ENCODE data around the gene GTF2A1L.
"Not testable (repeated sequence)": the region's sequence is repeated elsewhere in the genome, so short reads cannot be mapped to it uniquely, and the experiment has no call there.

The GTF2A1L gene

DNA sequence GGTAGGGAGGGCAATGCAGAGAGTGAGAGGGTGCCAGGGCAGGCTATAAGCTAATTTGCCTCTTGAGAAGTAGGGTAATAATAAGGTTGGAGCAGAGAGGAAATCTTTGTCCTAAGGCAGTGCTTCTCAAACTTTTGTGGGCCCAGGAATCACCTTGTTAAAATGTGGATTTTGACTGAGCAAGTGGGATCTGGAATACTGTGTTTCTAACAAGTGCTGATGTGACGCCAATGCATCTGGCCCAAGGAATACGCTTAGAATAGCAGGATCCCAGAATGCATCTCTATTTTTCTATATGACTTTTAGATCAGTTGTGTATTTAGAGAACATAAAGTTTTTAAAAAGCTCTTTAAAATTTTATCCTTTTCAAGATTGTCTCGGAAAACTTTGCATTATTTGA is 29.7 kb upstream of the GTF2A1L start:
- Histone ChIP-seq H3K9me3 (ENCODE audit: control insufficient read depth in 5 of 5, low read length in 5 of 5) (no peaks in the 10 kb centered on the region), H3K4me1 (ENCODE audit: control insufficient read depth in 5 of 5, insufficient read depth in 5 of 5, low read length in 5 of 5) (peaks cover 0 to 6% (median 0%) of the 10 kb centered on the region in 5 donors), H3K27ac (ENCODE audit: low read depth, low read length) (no peak overlapping the region), H3K4me3 (ENCODE audit: low read depth in 1 of 5, low read length in 5 of 5) (no peak overlapping the region), H3K36me3 (ENCODE audit: control insufficient read depth in 5 of 5, insufficient read depth in 5 of 5, low read length in 5 of 5) (peaks cover 0 to 5% (median 3%) of the 10 kb centered on the region in 5 donors), H3K9ac (ENCODE audit: low read length in 5 of 5) (peak overlapping the region in 1 of 5 donors; percentile 36), H3K27me3 (ENCODE audit: control insufficient read depth in 5 of 5, insufficient read depth in 4 of 5, low read length in 5 of 5) (no peaks in the 10 kb centered on the region)

DNA sequence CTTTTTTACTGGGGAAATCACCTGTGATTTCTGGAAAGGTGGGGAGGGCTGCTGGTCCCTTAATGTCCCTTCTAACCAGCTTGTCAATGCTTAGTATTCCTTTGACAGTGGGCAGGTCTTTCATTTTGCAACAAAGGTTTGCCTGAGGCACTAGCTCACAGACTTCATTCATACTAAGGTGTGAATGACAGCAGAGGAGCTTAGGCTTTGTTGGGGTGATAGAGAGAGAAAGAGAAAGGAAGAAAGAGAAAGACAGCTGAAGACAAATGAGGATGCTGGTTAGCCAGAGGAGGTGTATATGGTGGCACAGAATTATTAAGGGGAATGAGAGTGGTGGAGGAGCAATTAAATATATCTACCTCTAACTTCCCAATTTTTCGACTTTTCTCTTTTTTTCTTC is 28.9 kb upstream of the GTF2A1L start:
- H3K4me1 ChIP-seq (ENCODE audit: control insufficient read depth in 5 of 5, insufficient read depth in 5 of 5, low read length in 5 of 5): peaks cover 0 to 6% (median 0%) of the 10 kb centered on the region in 5 donors

DNA sequence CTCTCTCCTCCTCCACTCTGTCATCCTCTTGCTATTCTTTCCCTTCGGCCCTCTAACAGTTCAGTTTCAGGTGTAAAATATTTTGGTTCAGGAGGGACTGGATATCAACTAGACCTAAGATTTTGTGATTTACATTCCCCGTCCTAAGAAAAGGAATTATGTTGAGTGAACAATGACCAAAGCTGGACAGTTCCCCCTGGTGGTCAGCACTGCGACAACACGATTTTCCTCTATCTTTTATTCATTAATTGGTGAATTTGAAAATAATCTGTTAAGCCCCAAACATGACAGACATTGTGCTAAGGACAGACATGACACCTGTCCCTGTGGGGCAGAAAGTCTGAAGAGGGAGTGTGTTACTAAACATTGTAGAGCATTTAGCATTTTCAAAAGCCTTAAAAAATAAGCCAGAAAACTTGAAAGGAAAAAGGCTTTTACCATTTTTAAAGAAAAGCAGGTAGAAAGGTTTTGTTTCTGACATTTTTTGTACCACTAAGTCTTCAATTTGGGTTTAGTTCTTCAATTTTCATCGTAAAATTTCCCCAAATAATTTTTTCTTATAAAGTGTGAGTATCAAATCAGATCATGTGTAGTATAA is 28.4 kb upstream of the GTF2A1L start:
- H3K9ac ChIP-seq (ENCODE audit: low read length in 5 of 5): peak overlapping the region in 1 of 5 donors; percentile 39
- H3K4me1 ChIP-seq (ENCODE audit: control insufficient read depth in 5 of 5, insufficient read depth in 5 of 5, low read length in 5 of 5): peaks cover 0 to 6% (median 0%) of the 10 kb centered on the region in 5 donors
- H3K27me3 ChIP-seq (ENCODE audit: control insufficient read depth in 5 of 5, insufficient read depth in 4 of 5, low read length in 5 of 5): no peaks in the 10 kb centered on the region
- no peak overlapping the region for H3K27ac ChIP-seq (ENCODE audit: low read depth, low read length)
- H3K36me3 ChIP-seq (ENCODE audit: control insufficient read depth in 5 of 5, insufficient read depth in 5 of 5, low read length in 5 of 5): peaks cover 3 to 10% (median 4%) of the 10 kb centered on the region in 5 donors
- H3K9me3 ChIP-seq (ENCODE audit: control insufficient read depth in 5 of 5, low read length in 5 of 5): no peaks in the 10 kb centered on the region
- no peak overlapping the region for H3K4me3 ChIP-seq (ENCODE audit: low read depth in 1 of 5, low read length in 5 of 5)

More for the DNA sequence above, 28.9 kb upstream of the GTF2A1L start:
- Histone ChIP-seq H3K9ac (ENCODE audit: low read length in 5 of 5) (peak overlapping the region in 2 of 5 donors; percentile 29 to 39), H3K4me3 (ENCODE audit: low read depth in 1 of 5, low read length in 5 of 5) (no peak overlapping the region), H3K36me3 (ENCODE audit: control insufficient read depth in 5 of 5, insufficient read depth in 5 of 5, low read length in 5 of 5) (peaks cover 0 to 7% (median 3%) of the 10 kb centered on the region in 5 donors), H3K9me3 (ENCODE audit: control insufficient read depth in 5 of 5, low read length in 5 of 5) (no peaks in the 10 kb centered on the region), H3K27ac (ENCODE audit: low read depth, low read length) (no peak overlapping the region), H3K27me3 (ENCODE audit: control insufficient read depth in 5 of 5, insufficient read depth in 4 of 5, low read length in 5 of 5) (no peaks in the 10 kb centered on the region)

GRCh38 chr2:48590017-48590416 is 27.6 kb upstream of the GTF2A1L start:
- Histone ChIP-seq H3K27ac (ENCODE audit: low read depth, low read length) (no peak overlapping the region), H3K9me3 (ENCODE audit: control insufficient read depth in 5 of 5, low read length in 5 of 5) (no peaks in the 10 kb centered on the region)

DNA sequence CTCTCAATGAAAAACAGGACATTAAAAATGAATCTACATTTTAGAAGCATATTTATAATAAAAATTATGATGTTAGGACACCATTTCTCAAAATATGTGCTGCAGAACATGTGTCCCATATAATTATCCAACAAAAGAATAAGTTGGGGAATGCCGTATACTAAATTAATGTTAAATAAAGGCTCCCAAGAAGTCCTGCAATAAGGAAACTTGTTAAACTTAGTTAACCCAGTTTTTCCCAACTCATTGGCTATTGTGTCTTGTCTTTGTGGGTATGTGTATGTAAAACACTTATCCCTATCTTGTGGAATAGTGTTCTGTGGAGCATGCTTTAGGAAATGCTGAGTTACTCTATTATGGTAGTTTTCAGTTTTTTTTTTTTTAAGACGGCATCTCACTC is 25.6 kb upstream of the GTF2A1L start:
- H3K4me1 ChIP-seq (ENCODE audit: control insufficient read depth in 5 of 5, insufficient read depth in 5 of 5, low read length in 5 of 5): peaks cover 0 to 6% (median 0%) of the 10 kb centered on the region in 5 donors
- no peak overlapping the region for H3K27ac ChIP-seq (ENCODE audit: low read depth, low read length)
- H3K36me3 ChIP-seq (ENCODE audit: control insufficient read depth in 5 of 5, insufficient read depth in 5 of 5, low read length in 5 of 5): peaks cover 6 to 21% (median 11%) of the 10 kb centered on the region in 5 donors
- no peak overlapping the region for H3K9ac ChIP-seq (ENCODE audit: low read length in 5 of 5)
- H3K4me3 ChIP-seq (ENCODE audit: low read depth in 1 of 5, low read length in 5 of 5): no peak overlapping the region
- no peaks in the 10 kb centered on the region for H3K27me3 ChIP-seq (ENCODE audit: control insufficient read depth in 5 of 5, insufficient read depth in 4 of 5, low read length in 5 of 5)
- H3K9me3 ChIP-seq (ENCODE audit: control insufficient read depth in 5 of 5, low read length in 5 of 5): no peaks in the 10 kb centered on the region

More at GRCh38 chr2:48590017-48590416, 27.6 kb upstream of the GTF2A1L start:
- Histone ChIP-seq H3K36me3 (ENCODE audit: control insufficient read depth in 5 of 5, insufficient read depth in 5 of 5, low read length in 5 of 5) (peaks cover 3 to 12% (median 5%) of the 10 kb centered on the region in 5 donors), H3K27me3 (ENCODE audit: control insufficient read depth in 5 of 5, insufficient read depth in 4 of 5, low read length in 5 of 5) (no peaks in the 10 kb centered on the region), H3K9ac (ENCODE audit: low read length in 5 of 5) (no peak overlapping the region), H3K4me3 (ENCODE audit: low read depth in 1 of 5, low read length in 5 of 5) (no peak overlapping the region), H3K4me1 (ENCODE audit: control insufficient read depth in 5 of 5, insufficient read depth in 5 of 5, low read length in 5 of 5) (peaks cover 0 to 6% (median 0%) of the 10 kb centered on the region in 5 donors)

DNA sequence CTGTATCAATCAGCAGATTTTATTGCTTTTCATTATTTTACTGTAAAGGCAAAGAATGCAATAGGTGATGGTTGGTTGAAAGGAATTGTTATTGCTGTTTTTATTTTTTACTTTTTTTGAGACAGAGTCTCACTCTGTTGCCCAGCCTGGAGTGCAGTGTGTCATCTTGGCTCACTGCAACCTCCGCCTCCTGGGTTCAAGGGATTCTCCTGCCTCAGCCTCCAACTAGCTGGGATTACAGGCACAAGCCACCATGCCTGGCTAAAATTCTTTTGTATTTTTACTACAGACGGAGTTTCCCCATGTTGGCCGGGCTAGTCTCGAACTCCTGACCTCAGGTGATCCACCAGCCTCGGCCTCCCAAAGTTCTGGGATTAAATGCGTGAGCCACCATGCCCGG is 20.9 kb upstream of the GTF2A1L start:
- not testable (repeated sequence) for H3K4me3 ChIP-seq (ENCODE audit: low read depth in 1 of 5, low read length in 5 of 5); H3K27ac ChIP-seq (ENCODE audit: low read depth, low read length); H3K9ac ChIP-seq (ENCODE audit: low read length in 5 of 5); H3K4me1 ChIP-seq (ENCODE audit: control insufficient read depth in 5 of 5, insufficient read depth in 5 of 5, low read length in 5 of 5); H3K27me3 ChIP-seq (ENCODE audit: control insufficient read depth in 5 of 5, insufficient read depth in 4 of 5, low read length in 5 of 5); H3K9me3 ChIP-seq (ENCODE audit: control insufficient read depth in 5 of 5, low read length in 5 of 5)
- H3K36me3 ChIP-seq (ENCODE audit: control insufficient read depth in 5 of 5, insufficient read depth in 5 of 5, low read length in 5 of 5): peaks cover 6 to 28% (median 15%) of the 10 kb centered on the region in 5 donors

DNA sequence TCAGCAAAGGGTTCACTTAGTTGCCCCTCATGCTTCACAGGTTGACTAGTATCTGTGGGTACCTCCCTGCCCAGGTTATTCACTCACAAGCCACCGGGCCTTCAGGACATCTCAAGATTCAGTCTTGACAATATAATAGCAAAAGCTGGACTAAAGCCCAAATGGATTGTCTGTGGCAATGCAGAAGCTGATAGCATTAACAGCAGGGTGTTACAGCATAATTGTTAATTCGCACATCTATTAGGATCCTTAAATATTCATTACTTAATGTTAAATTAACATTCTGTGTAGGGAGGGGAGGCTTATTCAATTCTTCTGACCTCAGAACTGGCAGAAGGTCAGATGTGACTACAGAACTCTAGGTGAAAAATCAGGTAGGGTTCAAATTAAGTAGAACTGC is 20.2 kb upstream of the GTF2A1L start:
- Histone ChIP-seq H3K27me3 (ENCODE audit: control insufficient read depth in 5 of 5, insufficient read depth in 4 of 5, low read length in 5 of 5) (no peaks in the 10 kb centered on the region), H3K9me3 (ENCODE audit: control insufficient read depth in 5 of 5, low read length in 5 of 5) (no peaks in the 10 kb centered on the region), H3K36me3 (ENCODE audit: control insufficient read depth in 5 of 5, insufficient read depth in 5 of 5, low read length in 5 of 5) (peaks cover 6 to 28% (median 15%) of the 10 kb centered on the region in 5 donors), H3K4me1 (ENCODE audit: control insufficient read depth in 5 of 5, insufficient read depth in 5 of 5, low read length in 5 of 5) (peaks cover 0 to 7% (median 4%) of the 10 kb centered on the region in 5 donors), H3K9ac (ENCODE audit: low read length in 5 of 5) (no peak overlapping the region), H3K4me3 (ENCODE audit: low read depth in 1 of 5, low read length in 5 of 5) (no peak overlapping the region), H3K27ac (ENCODE audit: low read depth, low read length) (no peak overlapping the region)

GRCh38 chr2:48600204-48600813 is 17.3 kb upstream of the GTF2A1L start:
- Histone ChIP-seq H3K36me3 (ENCODE audit: control insufficient read depth in 5 of 5, insufficient read depth in 5 of 5, low read length in 5 of 5) (peaks cover 0 to 26% (median 13%) of the 10 kb centered on the region in 5 donors), H3K9me3 (ENCODE audit: control insufficient read depth in 5 of 5, low read length in 5 of 5) (no peaks in the 10 kb centered on the region), H3K4me3 (ENCODE audit: low read depth in 1 of 5, low read length in 5 of 5) (no peak overlapping the region), H3K9ac (ENCODE audit: low read length in 5 of 5) (no peak overlapping the region), H3K4me1 (ENCODE audit: control insufficient read depth in 5 of 5, insufficient read depth in 5 of 5, low read length in 5 of 5) (peaks cover 0 to 7% (median 4%) of the 10 kb centered on the region in 5 donors), H3K27me3 (ENCODE audit: control insufficient read depth in 5 of 5, insufficient read depth in 4 of 5, low read length in 5 of 5) (no peaks in the 10 kb centered on the region), H3K27ac (ENCODE audit: low read depth, low read length) (no peak overlapping the region)

- Histone ChIP-seq H3K36me3 (ENCODE audit: control insufficient read depth in 5 of 5, insufficient read depth in 5 of 5, low read length in 5 of 5) (peaks cover 0 to 23% (median 14%) of the 10 kb centered on the region in 5 donors), H3K9me3 (ENCODE audit: control insufficient read depth in 5 of 5, low read length in 5 of 5) (no peaks in the 10 kb centered on the region), H3K27me3 (ENCODE audit: control insufficient read depth in 5 of 5, insufficient read depth in 4 of 5, low read length in 5 of 5) (no peaks in the 10 kb centered on the region), H3K4me3 (ENCODE audit: low read depth in 1 of 5, low read length in 5 of 5) (no peak overlapping the region), H3K4me1 (ENCODE audit: control insufficient read depth in 5 of 5, insufficient read depth in 5 of 5, low read length in 5 of 5) (peaks cover 0 to 7% (median 4%) of the 10 kb centered on the region in 5 donors), H3K9ac (ENCODE audit: low read length in 5 of 5) (peak overlapping the region in 1 of 5 donors; percentile 14), H3K27ac (ENCODE audit: low read depth, low read length) (no peak overlapping the region)
These were observed 16.7 kb upstream of the GTF2A1L start for GRCh38 chr2:48600917-48601316.

GRCh38 chr2:48601349-48601748 is 16.3 kb upstream of the GTF2A1L start:
- Histone ChIP-seq H3K27me3 (ENCODE audit: control insufficient read depth in 5 of 5, insufficient read depth in 4 of 5, low read length in 5 of 5) (no peaks in the 10 kb centered on the region), H3K36me3 (ENCODE audit: control insufficient read depth in 5 of 5, insufficient read depth in 5 of 5, low read length in 5 of 5) (peaks cover 0 to 23% (median 14%) of the 10 kb centered on the region in 5 donors), H3K4me3 (ENCODE audit: low read depth in 1 of 5, low read length in 5 of 5) (no peak overlapping the region), H3K4me1 (ENCODE audit: control insufficient read depth in 5 of 5, insufficient read depth in 5 of 5, low read length in 5 of 5) (peaks cover 0 to 7% (median 4%) of the 10 kb centered on the region in 5 donors), H3K9me3 (ENCODE audit: control insufficient read depth in 5 of 5, low read length in 5 of 5) (no peaks in the 10 kb centered on the region), H3K9ac (ENCODE audit: low read length in 5 of 5) (peak overlapping the region in 1 of 5 donors; percentile 14), H3K27ac (ENCODE audit: low read depth, low read length) (no peak overlapping the region)
